Mucosa of stomach (tissue), 1 donor: Measurements from ENCODE around the gene STX16.

Source experiments
- H3K27me3 ChIP-seq: one replicate; pipeline ENCODE4 v1.7.0; 2013; ENCODE audit warnings: mild to moderate bottlenecking, low read length; ENCODE audit not compliant: control insufficient read depth, insufficient read depth
- H3K36me3 ChIP-seq: one replicate; pipeline ENCODE4 v1.7.0; 2013; ENCODE audit warnings: low read length; ENCODE audit not compliant: control insufficient read depth, insufficient read depth
- H3K4me1 ChIP-seq: one replicate; pipeline ENCODE4 v1.7.0; 2013; ENCODE audit warnings: mild to moderate bottlenecking, low read length; ENCODE audit not compliant: control insufficient read depth, insufficient read depth
- H3K4me3 ChIP-seq: one replicate; pipeline ENCODE4 v1.7.0; 2013; ENCODE audit warnings: low read length
- H3K9ac ChIP-seq: one replicate; pipeline ENCODE4 v1.7.0; 2013; ENCODE audit warnings: mild to moderate bottlenecking, low read length, moderate library complexity
- H3K9me3 ChIP-seq: one replicate; pipeline ENCODE4 v1.7.0; 2013; ENCODE audit warnings: mild to moderate bottlenecking, low read length, moderate library complexity; ENCODE audit not compliant: control insufficient read depth
- donor health status: Pancreatic carcinoma.

STX16 gene

GRCh38 chr20:58700823-58701222, 49.7 kb downstream of the STX16 start:
- Histone ChIP-seq H3K27me3 (no peaks in the 10 kb centered on the region), H3K9ac (no peak overlapping the region), H3K9me3 (no peaks in the 10 kb centered on the region), H3K36me3 (no peaks in the 10 kb centered on the region), H3K4me3 (no peak overlapping the region), H3K4me1 (no peaks in the 10 kb centered on the region)

- Histone ChIP-seq H3K27me3 (no peaks in the 10 kb centered on the region), H3K4me1 (no peaks in the 10 kb centered on the region), H3K9ac (no peak overlapping the region), H3K9me3 (no peaks in the 10 kb centered on the region), H3K36me3 (no peaks in the 10 kb centered on the region), H3K4me3 (no peak overlapping the region)
Observed at GRCh38 chr20:58701431-58702160, 50.5 kb downstream of the STX16 start.

GRCh38 chr20:58702161-58702510, 51.1 kb downstream of the STX16 start:
- Histone ChIP-seq H3K9me3 (no peaks in the 10 kb centered on the region), H3K9ac (no peak overlapping the region), H3K4me3 (no peak overlapping the region), H3K36me3 (no peaks in the 10 kb centered on the region), H3K4me1 (no peaks in the 10 kb centered on the region), H3K27me3 (no peaks in the 10 kb centered on the region)

- Histone ChIP-seq H3K36me3 (no peaks in the 10 kb centered on the region), H3K9ac (no peak overlapping the region), H3K27me3 (no peaks in the 10 kb centered on the region), H3K4me1 (no peaks in the 10 kb centered on the region), H3K4me3 (no peak overlapping the region), H3K9me3 (no peaks in the 10 kb centered on the region)
Observed at GRCh38 chr20:58702859-58703648, 52.0 kb downstream of the STX16 start.

- Histone ChIP-seq H3K9me3 (no peaks in the 10 kb centered on the region), H3K27me3 (no peaks in the 10 kb centered on the region), H3K4me1 (no peaks in the 10 kb centered on the region), H3K4me3 (no peak overlapping the region), H3K9ac (no peak overlapping the region), H3K36me3 (no peaks in the 10 kb centered on the region)
Observed at GRCh38 chr20:58703765-58704371, 52.8 kb downstream of the STX16 start.

- no peaks in the 10 kb centered on the region for H3K36me3 ChIP-seq
- H3K4me1 ChIP-seq = no peaks in the 10 kb centered on the region
- H3K4me3 ChIP-seq = no peak overlapping the region
- no peak overlapping the region for H3K9ac ChIP-seq
- no peaks in the 10 kb centered on the region for H3K9me3 ChIP-seq
- H3K27me3 ChIP-seq = no peaks in the 10 kb centered on the region
Observed at GRCh38 chr20:58705208-58705926, 54.3 kb downstream of the STX16 start.

- H3K36me3 ChIP-seq = no peaks in the 10 kb centered on the region
- no peak overlapping the region for H3K9ac ChIP-seq
- no peaks in the 10 kb centered on the region for H3K27me3 ChIP-seq
- H3K4me1 ChIP-seq = no peaks in the 10 kb centered on the region
- H3K9me3 ChIP-seq = no peaks in the 10 kb centered on the region
- H3K4me3 ChIP-seq = no peak overlapping the region
Observed at GRCh38 chr20:58706150-58706892, 55.2 kb downstream of the STX16 start.

GRCh38 chr20:58706975-58707681, 56.0 kb downstream of the STX16 start:
- Histone ChIP-seq H3K9ac (no peak overlapping the region), H3K4me1 (no peaks in the 10 kb centered on the region), H3K27me3 (no peaks in the 10 kb centered on the region), H3K4me3 (no peak overlapping the region), H3K36me3 (no peaks in the 10 kb centered on the region), H3K9me3 (no peaks in the 10 kb centered on the region)

- H3K36me3 ChIP-seq = no peaks in the 10 kb centered on the region
- no peaks in the 10 kb centered on the region for H3K27me3 ChIP-seq
- H3K9ac ChIP-seq = no peak overlapping the region
- H3K4me3 ChIP-seq = no peak overlapping the region
- H3K9me3 ChIP-seq = no peaks in the 10 kb centered on the region
- H3K4me1 ChIP-seq = no peaks in the 10 kb centered on the region
Observed at GRCh38 chr20:58707770-58708169, 56.7 kb downstream of the STX16 start.

GRCh38 chr20:58708246-58708931, 57.3 kb downstream of the STX16 start:
- Histone ChIP-seq H3K9ac (no peak overlapping the region), H3K4me3 (no peak overlapping the region), H3K36me3 (no peaks in the 10 kb centered on the region), H3K9me3 (no peaks in the 10 kb centered on the region), H3K4me1 (no peaks in the 10 kb centered on the region), H3K27me3 (no peaks in the 10 kb centered on the region)
